Hepatic stellate cell (primary cell): ENCODE results near the gene SEC22C.
A peak's percentile ranks its signal among the peaks of the same experiment; 100 is the strongest.
"Not testable (repeated sequence)": the region's sequence is repeated elsewhere in the genome, so short reads cannot be mapped to it uniquely, and the experiment has no call there.

Experiments
- DNase-seq: peaks from one replicate; pipeline ENCODE4 v3.0.0; 2011; ENCODE audit warnings: low spot score

Gene SEC22C

GRCh38 chr3:42579346-42579745, 2.4 kb downstream of the SEC22C start:
- not testable (repeated sequence) for DNase-seq

GRCh38 chr3:42578054-42578453, 3.7 kb downstream of the SEC22C start:
- no peak for DNase-seq

GRCh38 chr3:42575137-42575741, 6.5 kb downstream of the SEC22C start:
- no peak for DNase-seq

GRCh38 chr3:42572278-42572677, 9.5 kb downstream of the SEC22C start:
- peak; percentile 34 for DNase-seq

GRCh38 chr3:42569593-42570142, 12.1 kb downstream of the SEC22C start:
- no peak for DNase-seq

- DNase-seq = no peak
These were observed 19.5 kb downstream of the SEC22C start for GRCh38 chr3:42562047-42562907.

- no peak for DNase-seq
These were observed 23.9 kb downstream of the SEC22C start for GRCh38 chr3:42557854-42558253.

GRCh38 chr3:42556817-42557216, 24.9 kb downstream of the SEC22C start:
- not testable (repeated sequence) for DNase-seq

- no peak for DNase-seq
These were observed 25.6 kb downstream of the SEC22C start for GRCh38 chr3:42556089-42556632.

- no peak for DNase-seq
These were observed 28.9 kb downstream of the SEC22C start for GRCh38 chr3:42552830-42553229.

- DNase-seq = no peak
These were observed 31.5 kb downstream of the SEC22C start for GRCh38 chr3:42550250-42550649.

GRCh38 chr3:42549131-42549530, 32.6 kb downstream of the SEC22C start:
- DNase-seq = no peak

- DNase-seq = peak; percentile 71
These were observed 34.3 kb downstream of the SEC22C start for GRCh38 chr3:42547401-42547945.

GRCh38 chr3:42546691-42547213, 35.0 kb downstream of the SEC22C start:
- DNase-seq = no peak

- no peak for DNase-seq
These were observed 36.4 kb downstream of the SEC22C start for GRCh38 chr3:42545284-42545900.

GRCh38 chr3:42544492-42545283, 37.1 kb downstream of the SEC22C start:
- no peak for DNase-seq

GRCh38 chr3:42541079-42541478, 40.7 kb downstream of the SEC22C start:
- DNase-seq = no peak

GRCh38 chr3:42539871-42540714, 41.7 kb downstream of the SEC22C start:
- no peak for DNase-seq

- no peak for DNase-seq
These were observed 44.4 kb downstream of the SEC22C start for GRCh38 chr3:42537350-42537749.
